Measurements from ENCODE around the gene RYR3.

The RYR3 gene

GRCh38 chr15:33882921-33883320, 572.2 kb downstream of the RYR3 start:
- Histone ChIP-seq H4K20me1 (ENCODE audit: low read depth, low read length) (no peaks in the 10 kb centered on the region), H3K27ac (ENCODE audit: low read depth, low read length) (no peak overlapping the region), H3K79me2 (ENCODE audit: insufficient read depth, low read length) (no peaks in the 10 kb centered on the region), H3K4me3 (ENCODE audit: insufficient read depth, low read length, poor library complexity, severe bottlenecking) (no peak overlapping the region), H3K9ac (ENCODE audit: low read length) (no peak overlapping the region), H3K9me2 (replicated peaks; ENCODE audit: insufficient read depth, low read length) (no peaks in the 10 kb centered on the region), H2AFZ (ENCODE audit: low read depth, low read length, severe bottlenecking) (no peak overlapping the region), H3K27me3 (ENCODE audit: low read length) (no peaks in the 10 kb centered on the region), H3K4me2 (ENCODE audit: low read depth, low read length, poor library complexity, severe bottlenecking) (no peak overlapping the region), H3K9me3 (ENCODE audit: insufficient read depth, low read length) (no peaks in the 10 kb centered on the region), H3K36me3 (ENCODE audit: low read length) (no peaks in the 10 kb centered on the region), H3F3A (ENCODE audit: insufficient read depth) (no peaks in the 10 kb centered on the region)
- TF ChIP-seq EZH2phosphoT487 (conservative IDR thresholded peaks at IDR 0.05; ENCODE audit: low read length) (no peak), CTCF (IDR thresholded peaks at IDR 0.05; ENCODE audit: insufficient read depth, low read length, poor library complexity, severe bottlenecking) (no peak)

GRCh38 chr15:33888176-33888575, 577.4 kb downstream of the RYR3 start:
- no peak for TF ChIP-seq EZH2phosphoT487 (conservative IDR thresholded peaks at IDR 0.05; ENCODE audit: low read length)
- no peak for TF ChIP-seq CTCF (IDR thresholded peaks at IDR 0.05; ENCODE audit: insufficient read depth, low read length, poor library complexity, severe bottlenecking)
- no peak overlapping the region for H3K9ac ChIP-seq (ENCODE audit: low read length)
- no peak overlapping the region for H3K4me3 ChIP-seq (ENCODE audit: insufficient read depth, low read length, poor library complexity, severe bottlenecking)
- no peaks in the 10 kb centered on the region for H3F3A ChIP-seq (ENCODE audit: insufficient read depth)
- H3K9me3 ChIP-seq (ENCODE audit: insufficient read depth, low read length): no peaks in the 10 kb centered on the region
- no peaks in the 10 kb centered on the region for H3K36me3 ChIP-seq (ENCODE audit: low read length)
- H2AFZ ChIP-seq (ENCODE audit: low read depth, low read length, severe bottlenecking): no peak overlapping the region
- no peaks in the 10 kb centered on the region for H3K9me2 ChIP-seq (replicated peaks; ENCODE audit: insufficient read depth, low read length)
- H3K4me2 ChIP-seq (ENCODE audit: low read depth, low read length, poor library complexity, severe bottlenecking): no peak overlapping the region
- H3K79me2 ChIP-seq (ENCODE audit: insufficient read depth, low read length): no peaks in the 10 kb centered on the region
- no peaks in the 10 kb centered on the region for H3K27me3 ChIP-seq (ENCODE audit: low read length)
- H3K27ac ChIP-seq (ENCODE audit: low read depth, low read length): no peak overlapping the region
- H4K20me1 ChIP-seq (ENCODE audit: low read depth, low read length): no peaks in the 10 kb centered on the region

- Histone ChIP-seq H3F3A (ENCODE audit: insufficient read depth) (no peaks in the 10 kb centered on the region), H3K9me3 (ENCODE audit: insufficient read depth, low read length) (no peaks in the 10 kb centered on the region), H2AFZ (ENCODE audit: low read depth, low read length, severe bottlenecking) (no peak overlapping the region), H3K27ac (ENCODE audit: low read depth, low read length) (no peak overlapping the region), H3K9me2 (replicated peaks; ENCODE audit: insufficient read depth, low read length) (no peaks in the 10 kb centered on the region), H4K20me1 (ENCODE audit: low read depth, low read length) (no peaks in the 10 kb centered on the region), H3K79me2 (ENCODE audit: insufficient read depth, low read length) (no peaks in the 10 kb centered on the region), H3K4me2 (ENCODE audit: low read depth, low read length, poor library complexity, severe bottlenecking) (no peak overlapping the region), H3K36me3 (ENCODE audit: low read length) (no peaks in the 10 kb centered on the region), H3K27me3 (ENCODE audit: low read length) (no peaks in the 10 kb centered on the region), H3K9ac (ENCODE audit: low read length) (no peak overlapping the region), H3K4me3 (ENCODE audit: insufficient read depth, low read length, poor library complexity, severe bottlenecking) (no peak overlapping the region)
- no peak for TF ChIP-seq EZH2phosphoT487 (conservative IDR thresholded peaks at IDR 0.05; ENCODE audit: low read length)
- no peak for TF ChIP-seq CTCF (IDR thresholded peaks at IDR 0.05; ENCODE audit: insufficient read depth, low read length, poor library complexity, severe bottlenecking)
Measured at GRCh38 chr15:33894193-33894592, 583.4 kb downstream of the RYR3 start.

All from SU-DHL-6 (cell line).